AG09309 (cell line): ENCODE data around the gene PYGL.

Experiments
- DNase-seq: peaks from one replicate; pipeline ENCODE4 v3.0.0-alpha.2; 2010; ENCODE audit warnings: low read depth
- H3K4me3 ChIP-seq: 2 replicates; pipeline ENCODE4 v1.5.1; 2011; ENCODE audit warnings: mild to moderate bottlenecking, low read depth, low read length, moderate library complexity; ENCODE audit not compliant: control insufficient read depth
- TF ChIP-seq, protein P1 (sequence below): IDR thresholded peaks from 2 replicates; pipeline ENCODE4 v1.5.1; 2011; ENCODE audit warnings: mild to moderate bottlenecking, low read depth, low read length, inconsistent platforms; ENCODE audit not compliant: insufficient read depth, control insufficient read depth; ENCODE audit errors: missing control alignments

The PYGL gene

DNA sequence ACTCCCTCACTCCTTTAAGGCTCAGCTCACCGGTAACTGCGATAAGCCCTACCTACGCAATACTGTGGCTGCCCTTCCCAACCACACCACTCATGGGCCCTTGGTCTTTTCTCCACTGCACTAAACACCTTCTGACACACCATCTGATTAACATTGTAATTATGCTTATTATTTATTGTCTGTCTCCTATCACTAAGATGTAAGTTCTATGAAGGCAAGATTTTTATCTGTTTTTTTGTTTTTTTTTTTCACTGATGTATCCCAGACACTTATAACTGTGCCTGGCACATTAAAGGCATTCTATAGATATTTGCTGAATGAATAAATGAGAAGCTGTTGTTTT is 34.2 kb upstream of the PYGL start:
- no peak for DNase-seq
- TF ChIP-seq, protein P1, sequence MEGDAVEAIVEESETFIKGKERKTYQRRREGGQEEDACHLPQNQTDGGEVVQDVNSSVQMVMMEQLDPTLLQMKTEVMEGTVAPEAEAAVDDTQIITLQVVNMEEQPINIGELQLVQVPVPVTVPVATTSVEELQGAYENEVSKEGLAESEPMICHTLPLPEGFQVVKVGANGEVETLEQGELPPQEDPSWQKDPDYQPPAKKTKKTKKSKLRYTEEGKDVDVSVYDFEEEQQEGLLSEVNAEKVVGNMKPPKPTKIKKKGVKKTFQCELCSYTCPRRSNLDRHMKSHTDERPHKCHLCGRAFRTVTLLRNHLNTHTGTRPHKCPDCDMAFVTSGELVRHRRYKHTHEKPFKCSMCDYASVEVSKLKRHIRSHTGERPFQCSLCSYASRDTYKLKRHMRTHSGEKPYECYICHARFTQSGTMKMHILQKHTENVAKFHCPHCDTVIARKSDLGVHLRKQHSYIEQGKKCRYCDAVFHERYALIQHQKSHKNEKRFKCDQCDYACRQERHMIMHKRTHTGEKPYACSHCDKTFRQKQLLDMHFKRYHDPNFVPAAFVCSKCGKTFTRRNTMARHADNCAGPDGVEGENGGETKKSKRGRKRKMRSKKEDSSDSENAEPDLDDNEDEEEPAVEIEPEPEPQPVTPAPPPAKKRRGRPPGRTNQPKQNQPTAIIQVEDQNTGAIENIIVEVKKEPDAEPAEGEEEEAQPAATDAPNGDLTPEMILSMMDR: no peak
- no peak overlapping the region for H3K4me3 ChIP-seq

- TF ChIP-seq, protein P1: no peak
- H3K4me3 ChIP-seq: no peak overlapping the region
- DNase-seq: no peak
Measured at GRCh38 chr14:50977863-50978528, 33.7 kb upstream of the PYGL start.

DNA sequence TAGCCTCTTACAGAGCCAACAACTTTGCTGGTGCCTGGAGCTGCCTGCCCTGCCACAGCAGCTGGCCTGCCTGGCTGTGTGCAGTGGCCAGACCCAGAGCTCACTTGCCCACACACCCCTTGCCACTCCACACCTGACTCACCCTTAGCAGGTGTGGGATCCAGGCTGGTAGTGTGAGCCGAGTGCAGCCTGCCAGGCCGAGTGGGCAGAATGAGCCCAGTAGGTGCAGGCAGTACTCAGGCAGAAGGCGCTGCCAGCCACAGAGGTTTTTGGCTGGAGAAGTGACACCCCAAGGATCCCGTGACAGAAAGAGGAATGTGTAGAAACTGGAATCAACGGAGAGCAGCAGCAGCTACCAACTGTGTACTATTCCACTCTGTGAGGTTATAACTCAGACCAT is 29.8 kb upstream of the PYGL start:
- TF ChIP-seq, protein P1: no peak
- DNase-seq: no peak
- H3K4me3 ChIP-seq: no peak overlapping the region

- TF ChIP-seq, protein P1: no peak
- no peak for DNase-seq
- no peak overlapping the region for H3K4me3 ChIP-seq
Measured at GRCh38 chr14:50972734-50973133, 28.5 kb upstream of the PYGL start.

DNA sequence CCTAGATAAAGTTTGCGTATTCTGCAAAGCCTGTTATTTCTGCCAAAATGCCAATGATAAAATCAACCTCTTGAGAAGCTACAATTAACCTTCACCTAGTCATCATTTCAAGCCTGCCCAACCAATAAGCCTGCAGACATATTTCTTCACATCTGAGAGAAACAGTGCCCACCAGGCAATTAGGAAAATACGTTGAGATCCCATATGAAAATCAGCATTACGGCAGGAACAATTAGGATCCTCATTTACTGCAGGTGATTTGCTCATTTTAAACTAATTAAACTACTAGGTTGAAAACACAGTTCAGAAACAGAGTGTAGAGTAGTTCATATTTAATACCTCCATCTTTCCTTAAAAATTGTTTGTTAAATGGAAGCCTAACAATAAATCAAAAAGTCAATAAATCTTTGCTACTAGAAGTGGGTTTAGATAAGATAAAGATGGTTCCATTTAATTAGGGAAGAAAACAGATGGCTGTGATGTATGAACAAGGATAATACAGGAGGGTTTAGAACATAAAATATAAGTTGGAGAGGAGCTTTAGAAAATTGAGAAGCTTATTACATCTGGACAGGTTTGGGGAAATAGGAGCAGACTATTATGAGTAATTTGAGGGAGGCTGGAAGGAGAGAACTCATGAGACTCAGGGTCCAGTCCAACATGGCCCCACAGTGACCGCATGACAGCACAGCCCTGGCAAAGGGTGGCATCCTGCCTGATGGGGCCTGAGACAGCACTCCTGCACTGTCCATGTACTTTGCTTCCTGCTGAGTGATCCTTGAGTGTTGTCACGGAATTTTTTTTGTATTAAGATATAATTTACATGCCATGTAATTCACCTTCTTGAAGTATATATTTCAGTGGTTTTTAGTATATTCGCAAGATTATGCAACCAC is 26.9 kb upstream of the PYGL start:
- TF ChIP-seq, protein P1: no peak
- H3K4me3 ChIP-seq: no peak overlapping the region
- DNase-seq: no peak

GRCh38 chr14:50967790-50968189 is 23.5 kb upstream of the PYGL start:
- H3K4me3 ChIP-seq: no peak overlapping the region
- DNase-seq: no peak
- TF ChIP-seq, protein P1: no peak
